Measurements from ENCODE around the gene FBF1. TPM values are rescaled to one million over a fixed set of nuclear protein-coding genes. Genes with fewer than 3 reads are reported as not detected.

The FBF1 gene
- total RNA-seq, 1 experiment from 2014 or later, result 34.4 TPM

DNA sequence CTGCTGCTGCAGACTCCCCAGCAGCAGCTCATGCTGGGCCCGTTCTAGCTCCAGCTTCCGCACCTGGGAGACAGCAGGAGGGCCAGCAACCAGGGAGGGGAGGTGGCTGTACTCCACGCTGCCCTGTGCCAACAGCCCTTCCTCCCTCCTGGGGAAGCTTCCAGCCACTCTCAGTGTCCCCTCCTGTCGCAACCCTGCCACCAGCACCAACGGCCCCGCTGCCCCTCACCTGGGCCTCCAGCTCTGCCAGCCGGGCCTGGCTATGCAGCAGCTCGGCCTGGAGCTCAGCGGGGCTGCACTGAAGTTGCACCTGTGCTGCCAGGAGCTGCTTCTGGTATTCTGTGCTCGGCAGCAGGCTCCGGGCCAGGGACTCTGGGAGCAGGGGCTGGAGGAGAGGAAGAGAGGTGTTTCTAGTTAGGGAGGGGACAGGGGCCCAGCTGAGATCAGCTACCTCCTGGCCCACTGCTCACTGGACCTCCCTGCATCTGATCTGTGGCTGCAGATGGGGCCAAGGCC lies 20.7 kb downstream of the FBF1 start:
- Histone ChIP-seq H3K9me3 (ENCODE audit: low read depth, low read length, poor library complexity, severe bottlenecking) (no peaks in the 10 kb centered on the region), H3K27ac (ENCODE audit: low read depth, low read length, poor library complexity, severe bottlenecking) (no peak overlapping the region), H3K4me3 (ENCODE audit: low read depth, low read length, poor library complexity, severe bottlenecking) (no peak overlapping the region), H3K4me1 (ENCODE audit: insufficient read depth, low read length, poor library complexity, severe bottlenecking) (no peaks in the 10 kb centered on the region), H3K36me3 (ENCODE audit: insufficient read depth, low read length, poor library complexity, severe bottlenecking) (peaks cover 14% of the 10 kb centered on the region), H3K27me3 (replicated peaks; ENCODE audit: insufficient read depth, low read depth, low read length, poor library complexity) (no peaks in the 10 kb centered on the region)
- no peak for DNase-seq (ENCODE audit: low spot score)
- POLR2A ChIA-PET (ENCODE audit: low non-redundant PET), result interaction anchor here (0.6 kb wide), 1 partner anchor 574 kb away, joined by 3 read pairs; no protein-coding TSS in a partner anchor
- TF ChIP-seq EZH2 (IDR thresholded peaks at IDR 0.05; ENCODE audit: borderline replicate concordance, low read depth, low read length, poor library complexity, severe bottlenecking) (no peak), CTCF (conservative IDR thresholded peaks at IDR 0.05; ENCODE audit: low read depth, low read length) (no peak)
- BruUV-seq (replicated peaks), result no TSS peak
- CTCF ChIA-PET, result interaction anchor here (0.5 kb wide), 1 partner anchor 16 kb away, joined by 5 read pairs; no protein-coding TSS in a partner anchor
- intact Hi-C loops (cut with micrococcal nuclease; ENCODE audit: unreplicated experiment), result no loop called here

DNA sequence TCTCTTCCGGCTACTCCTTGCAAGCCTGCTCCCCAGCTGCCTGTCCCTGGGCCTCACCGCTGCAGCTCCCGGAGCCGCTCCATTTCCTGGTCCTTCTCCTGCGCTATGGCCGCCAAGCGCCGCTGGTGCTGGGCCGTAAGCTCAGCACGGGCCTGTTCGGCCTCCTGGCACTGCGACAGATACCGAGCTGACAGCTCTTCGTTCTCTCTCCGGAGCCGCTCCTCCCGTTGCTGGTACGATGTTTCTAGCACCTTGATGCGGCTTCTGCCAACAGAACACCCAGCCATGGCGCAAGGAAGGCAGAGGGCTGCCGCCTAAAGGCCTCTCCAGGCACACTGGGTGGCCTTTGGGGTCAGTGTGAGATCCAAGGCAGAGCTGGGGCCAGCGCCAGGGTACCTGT lies 21.2 kb downstream of the FBF1 start:
- intact Hi-C loops (cut with micrococcal nuclease; ENCODE audit: unreplicated experiment), result no loop called here
- POLR2A ChIA-PET (ENCODE audit: low non-redundant PET), result interaction anchor here (0.6 kb wide), 1 partner anchor 575 kb away, joined by 3 read pairs; no protein-coding TSS in a partner anchor
- CTCF ChIA-PET, result no interaction called here

GRCh38 chr17:75917917-75918445 lies 22.9 kb downstream of the FBF1 start:
- Histone ChIP-seq H3K4me1 (ENCODE audit: insufficient read depth, low read length, poor library complexity, severe bottlenecking) (no peaks in the 10 kb centered on the region), H3K27ac (ENCODE audit: low read depth, low read length, poor library complexity, severe bottlenecking) (no peak overlapping the region), H3K36me3 (ENCODE audit: insufficient read depth, low read length, poor library complexity, severe bottlenecking) (peaks cover 15% of the 10 kb centered on the region), H3K9me3 (ENCODE audit: low read depth, low read length, poor library complexity, severe bottlenecking) (no peaks in the 10 kb centered on the region), H3K27me3 (replicated peaks; ENCODE audit: insufficient read depth, low read depth, low read length, poor library complexity) (no peaks in the 10 kb centered on the region), H3K4me3 (ENCODE audit: low read depth, low read length, poor library complexity, severe bottlenecking) (no peak overlapping the region)
- intact Hi-C loops (cut with micrococcal nuclease; ENCODE audit: unreplicated experiment), result no loop called here
- no peak for TF ChIP-seq EZH2 (IDR thresholded peaks at IDR 0.05; ENCODE audit: borderline replicate concordance, low read depth, low read length, poor library complexity, severe bottlenecking)
- TF ChIP-seq CTCF (conservative IDR thresholded peaks at IDR 0.05; ENCODE audit: low read depth, low read length), result no peak
- BruUV-seq (replicated peaks), result no TSS peak
- POLR2A ChIA-PET (ENCODE audit: low non-redundant PET), result no interaction called here
- DNase-seq (ENCODE audit: low spot score), result no peak
- CTCF ChIA-PET, result no interaction called here

More for the DNA sequence above, 21.2 kb downstream of the FBF1 start:
- Histone ChIP-seq H3K9me3 (ENCODE audit: low read depth, low read length, poor library complexity, severe bottlenecking) (no peaks in the 10 kb centered on the region), H3K27ac (ENCODE audit: low read depth, low read length, poor library complexity, severe bottlenecking) (no peak overlapping the region), H3K4me3 (ENCODE audit: low read depth, low read length, poor library complexity, severe bottlenecking) (no peak overlapping the region), H3K27me3 (replicated peaks; ENCODE audit: insufficient read depth, low read depth, low read length, poor library complexity) (no peaks in the 10 kb centered on the region), H3K36me3 (ENCODE audit: insufficient read depth, low read length, poor library complexity, severe bottlenecking) (peaks cover 15% of the 10 kb centered on the region), H3K4me1 (ENCODE audit: insufficient read depth, low read length, poor library complexity, severe bottlenecking) (no peaks in the 10 kb centered on the region)
- DNase-seq (ENCODE audit: low spot score), result no peak
- TF ChIP-seq CTCF (conservative IDR thresholded peaks at IDR 0.05; ENCODE audit: low read depth, low read length) (no peak), EZH2 (IDR thresholded peaks at IDR 0.05; ENCODE audit: borderline replicate concordance, low read depth, low read length, poor library complexity, severe bottlenecking) (no peak)
- no TSS peak for BruUV-seq (replicated peaks)

Data from A673 (cell line).